Upper lobe of left lung (tissue), 4 donors: ENCODE data around the gene DHX57.

Experiments used
- CTCF ChIP-seq, 6 experiments: fragments of 450-650 bp in 4 of 6; fragments of 200-600 bp in 2 of 6; sonication (generic) in 2 of 6; IDR thresholded peaks; one replicate each; pipeline ENCODE4 v1.5.1; 2016 to 2019; ENCODE audit warnings: antibody characterized with exemption in 6 of 6
- EP300 ChIP-seq, 4 donors: sonication (generic); formaldehyde crosslinking; IDR thresholded peaks; one replicate each; pipeline ENCODE4 v1.5.1; 2017; ENCODE audit warnings: antibody characterized with exemption in 4 of 4, control low read depth in 2 of 4
- POLR2A ChIP-seq, 4 donors: fragments of 450-650 bp; IDR thresholded peaks; one replicate each; pipeline ENCODE4 v1.5.1; 2016 to 2017; ENCODE audit warnings: antibody characterized with exemption in 4 of 4, mild to moderate bottlenecking in 2 of 4
- POLR2AphosphoS5 ChIP-seq, 2 donors: sonication (generic); formaldehyde crosslinking; IDR thresholded peaks; one replicate each; pipeline ENCODE4 v1.5.1; 2017; ENCODE audit warnings: antibody characterized with exemption in 2 of 2

GRCh38 chr2:38794235-38794946 is 81.3 kb downstream of the DHX57 start:
- TF ChIP-seq CTCF (IDR thresholded peaks at IDR 0.05) (no peak), POLR2A (IDR thresholded peaks at IDR 0.05) (no peak), POLR2AphosphoS5 (IDR thresholded peaks at IDR 0.05) (no peak), EP300 (IDR thresholded peaks at IDR 0.05) (no peak)
